Gastrocnemius medialis (tissue), 4 donors: ENCODE results near the gene THBS1. TPM values are rescaled to one million over a fixed set of nuclear protein-coding genes. Genes with fewer than 3 reads are reported as not detected.

Source experiments
- ATAC-seq, 2 donors: fragments of 150-250 bp; one replicate each; pipeline ENCODE4 v1.9.1; 2016
- DNase-seq, 2 donors: peaks; one replicate each; pipeline ENCODE4 v3.0.0-alpha.2; 2019
- H3K27ac ChIP-seq, 4 donors: fragments of 200-600 bp; sonication (generic); 1 replicate in 1 of 4; 2 replicates in 3 of 4; pipeline ENCODE4 v1.5.1; 2016 to 2018; ENCODE audit warnings: mild to moderate bottlenecking in 2 of 4, moderate library complexity in 1 of 4
- H3K27me3 ChIP-seq, 3 donors: fragments of 200-600 bp; sonication (generic) in 2 of 3; 1 replicate in 1 of 3; 2 replicates in 2 of 3; pipeline versions ENCODE4 v1.5.1 to v1.6.0; 2016 to 2019; ENCODE audit warnings: mild to moderate bottlenecking in 1 of 3, moderate library complexity in 1 of 3
- H3K36me3 ChIP-seq, 2 donors: fragments of 200-600 bp; sonication (generic) in 1 of 2; one replicate each; pipeline ENCODE4 v1.5.1; 2017 to 2018
- H3K4me1 ChIP-seq, 2 donors: fragments of 200-600 bp; sonication (generic) in 1 of 2; one replicate each; pipeline ENCODE4 v1.5.1; 2016 to 2017; ENCODE audit warnings: mild to moderate bottlenecking in 2 of 2
- H3K4me3 ChIP-seq, 4 donors: fragments of 200-600 bp; sonication (generic) in 3 of 4; 1 replicate in 1 of 4; 2 replicates in 3 of 4; pipeline ENCODE4 v1.5.1; 2016 to 2019; ENCODE audit warnings: mild to moderate bottlenecking in 2 of 4
- H3K9me3 ChIP-seq, 3 donors: fragments of 200-600 bp; sonication (generic) in 2 of 3; 1 replicate in 1 of 3; 2 replicates in 2 of 3; pipeline ENCODE4 v1.5.1; 2016 to 2019
- POLR2A ChIP-seq, 2 donors: fragments of 450-650 bp; IDR thresholded peaks; one replicate each; pipeline ENCODE4 v1.6.1; 2017; ENCODE audit warnings: antibody characterized with exemption in 2 of 2, mild to moderate bottlenecking in 2 of 2, moderate library complexity in 2 of 2
- in situ Hi-C, 4 donors: fragments of 200-750 bp; cut with MboI; loops; one replicate each; pipeline versions ENCODE4 v1.15.0 to v1.8.0; 2017; ENCODE audit warnings: low sequenced_read_pairs in 4 of 4
- intact Hi-C: fragments of 100-400 bp; cut with DNase I; formaldehyde crosslinking; loops from one replicate; pipeline ENCODE4 v1.15.1; 2023; ENCODE audit warnings: low total_unique reads
- total RNA-seq, 4 donors: library from RNA; depleted of rRNA; stranded (reverse); fragments of >200 nt; gene quantifications; one replicate each; pipeline versions ENCODE4 v1.1.0 to v1.2.3, GENCODE V29; 2016
- TF ChIP-seq, protein P1 (sequence below), 5 experiments: fragments of 450-650 bp in 3 of 5; fragments of 200-600 bp in 2 of 5; sonication (generic) in 2 of 5; IDR thresholded peaks in 4 of 5; conservative IDR thresholded peaks in 1 of 5; 1 replicate in 4 of 5; 2 replicates in 1 of 5; pipeline ENCODE4 v1.5.1; 2016 to 2019; ENCODE audit warnings: antibody characterized with exemption in 5 of 5, mild to moderate bottlenecking in 3 of 5, moderate library complexity in 3 of 5

Gene THBS1
- total RNA-seq, 4 donors from 2014 or later, result 10.7 to 99.0 (median 44.6) TPM

GRCh38 chr15:39645976-39646257 is 65.0 kb downstream of the THBS1 start:
- H3K36me3 ChIP-seq, result no peaks in the 10 kb centered on the region
- no peaks in the 10 kb centered on the region for H3K9me3 ChIP-seq
- in situ Hi-C loops, result no loop called here
- H3K27me3 ChIP-seq, result no peaks in the 10 kb centered on the region
- H3K4me3 ChIP-seq, result no peak overlapping the region
- H3K4me1 ChIP-seq, result no peaks in the 10 kb centered on the region
- intact Hi-C loops, result no loop called here
- H3K27ac ChIP-seq, result no peak overlapping the region
- DNase-seq (no peak), ATAC-seq (no peak)
- TF ChIP-seq POLR2A (IDR thresholded peaks at IDR 0.05), result no peak
- TF ChIP-seq, protein P1, sequence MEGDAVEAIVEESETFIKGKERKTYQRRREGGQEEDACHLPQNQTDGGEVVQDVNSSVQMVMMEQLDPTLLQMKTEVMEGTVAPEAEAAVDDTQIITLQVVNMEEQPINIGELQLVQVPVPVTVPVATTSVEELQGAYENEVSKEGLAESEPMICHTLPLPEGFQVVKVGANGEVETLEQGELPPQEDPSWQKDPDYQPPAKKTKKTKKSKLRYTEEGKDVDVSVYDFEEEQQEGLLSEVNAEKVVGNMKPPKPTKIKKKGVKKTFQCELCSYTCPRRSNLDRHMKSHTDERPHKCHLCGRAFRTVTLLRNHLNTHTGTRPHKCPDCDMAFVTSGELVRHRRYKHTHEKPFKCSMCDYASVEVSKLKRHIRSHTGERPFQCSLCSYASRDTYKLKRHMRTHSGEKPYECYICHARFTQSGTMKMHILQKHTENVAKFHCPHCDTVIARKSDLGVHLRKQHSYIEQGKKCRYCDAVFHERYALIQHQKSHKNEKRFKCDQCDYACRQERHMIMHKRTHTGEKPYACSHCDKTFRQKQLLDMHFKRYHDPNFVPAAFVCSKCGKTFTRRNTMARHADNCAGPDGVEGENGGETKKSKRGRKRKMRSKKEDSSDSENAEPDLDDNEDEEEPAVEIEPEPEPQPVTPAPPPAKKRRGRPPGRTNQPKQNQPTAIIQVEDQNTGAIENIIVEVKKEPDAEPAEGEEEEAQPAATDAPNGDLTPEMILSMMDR (IDR thresholded peaks at IDR 0.05 in 4 of 5, conservative IDR thresholded peaks at IDR 0.05 in 1 of 5), result no peak

DNA sequence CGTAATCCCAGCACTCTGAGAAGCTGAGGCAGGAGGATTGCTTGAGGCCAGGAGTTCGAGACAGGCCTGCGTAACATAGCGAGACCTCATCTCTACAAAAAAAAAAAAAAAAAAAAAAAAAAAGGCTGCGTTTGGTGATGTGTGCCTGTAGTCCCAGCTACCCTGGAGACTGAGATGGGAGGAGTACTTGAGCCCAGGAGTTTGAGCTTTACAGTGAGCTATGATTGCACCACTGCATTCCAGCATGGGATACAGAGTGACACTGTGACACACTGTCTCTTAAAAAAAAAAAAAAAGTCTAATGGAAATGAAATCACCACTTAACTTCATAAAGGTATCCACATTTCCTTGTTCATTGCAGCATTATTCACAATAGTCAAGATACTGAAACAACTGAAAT is 65.5 kb downstream of the THBS1 start:
- in situ Hi-C loops, result no loop called here
- no peak overlapping the region for H3K27ac ChIP-seq

More for the DNA sequence above, 65.5 kb downstream of the THBS1 start:
- ATAC-seq (no peak), DNase-seq (no peak)
- Histone ChIP-seq H3K36me3 (no peaks in the 10 kb centered on the region), H3K9me3 (no peaks in the 10 kb centered on the region), H3K27me3 (no peaks in the 10 kb centered on the region), H3K4me3 (no peak overlapping the region), H3K4me1 (no peaks in the 10 kb centered on the region)
- no peak for TF ChIP-seq POLR2A (IDR thresholded peaks at IDR 0.05)
- TF ChIP-seq, protein P1 (IDR thresholded peaks at IDR 0.05 in 4 of 5, conservative IDR thresholded peaks at IDR 0.05 in 1 of 5), result no peak
- intact Hi-C loops, result no loop called here

Other genes with a start within 250 kb of the THBS1 start
- gene FSIP1, start 201.8 kb downstream of the THBS1 start, total RNA-seq, result 10 to 100 TPM in 1 of 4 donors, 1 to 10 TPM in 1, under 1 TPM in 1, not detected in 1; 0.11 to 23.9 (median 1.0) TPM